RWPE1 (cell line): ENCODE data around the gene FLRT1.

Experiments used
- CTCF ChIA-PET: fragments of 350-600 bp; sonication (Branson Sonifier 250); formaldehyde crosslinking; extraction: SDS; loops from one replicate; lab custom pipeline; 2021; lab: Yijun Ruan, JAX
- POLR2A ChIA-PET: fragments of 400-600 bp; formaldehyde crosslinking; extraction: SDS; loops from one replicate; lab custom pipeline; 2020; ENCODE audit warnings: antibody characterized with exemption; ENCODE audit not compliant: low non-redundant PET; lab: Yijun Ruan, JAX
- DNase-seq: peaks from one replicate; pipeline ENCODE4 v3.0.0; 2012; ENCODE audit warnings: low spot score
- H3K27ac ChIP-seq: fragments of 450-650 bp; 2 replicates; pipeline ENCODE4 v1.5.1; 2017
- CTCF ChIP-seq: fragments of 450-650 bp; conservative IDR thresholded peaks from 2 replicates; pipeline ENCODE4 v1.5.1; 2017; ENCODE audit warnings: low read depth, mild to moderate bottlenecking

The FLRT1 gene

GRCh38 chr11:64052938-64053622 is 17.3 kb downstream of the FLRT1 start:
- ChIA-PET CTCF (interaction anchor here (0.6 kb wide), 1 partner anchor 64 kb away, joined by 3 read pairs; no protein-coding TSS in a partner anchor), POLR2A (no interaction called here)
- DNase-seq: no peak
- no peak for TF ChIP-seq CTCF
- peak overlapping the region; percentile 6; the same call in 1 of the 2 replicates for H3K27ac ChIP-seq

GRCh38 chr11:64053699-64054098 is 18.0 kb downstream of the FLRT1 start:
- no peak for TF ChIP-seq CTCF
- CTCF ChIA-PET: no interaction called here
- no peak overlapping the region for H3K27ac ChIP-seq
- DNase-seq: no peak
- POLR2A ChIA-PET: no interaction called here

GRCh38 chr11:64055077-64055476 is 19.3 kb downstream of the FLRT1 start:
- no peak for TF ChIP-seq CTCF
- DNase-seq: no peak
- CTCF ChIA-PET: no interaction called here
- no peak overlapping the region for H3K27ac ChIP-seq
- POLR2A ChIA-PET: no interaction called here

- TF ChIP-seq CTCF: no peak
- CTCF ChIA-PET: no interaction called here
- DNase-seq: no peak
- POLR2A ChIA-PET: no interaction called here
- H3K27ac ChIP-seq: no peak overlapping the region
Measured at GRCh38 chr11:64056213-64056785, 20.6 kb downstream of the FLRT1 start.

GRCh38 chr11:64056861-64057260 is 21.1 kb downstream of the FLRT1 start:
- no peak overlapping the region for H3K27ac ChIP-seq
- ChIA-PET POLR2A (no interaction called here), CTCF (no interaction called here)
- no peak for DNase-seq
- TF ChIP-seq CTCF: no peak

GRCh38 chr11:64057890-64058289 is 22.2 kb downstream of the FLRT1 start:
- no peak for TF ChIP-seq CTCF
- CTCF ChIA-PET: no interaction called here
- H3K27ac ChIP-seq: no peak overlapping the region
- DNase-seq: no peak
- POLR2A ChIA-PET: no interaction called here
